Kidney capillary endothelial cell (primary cell): Measurements from ENCODE around the gene PHLDB1.
A peak's percentile ranks its signal among the peaks of the same experiment; 100 is the strongest.
"Not testable (repeated sequence)": the region's sequence is repeated elsewhere in the genome, so short reads cannot be mapped to it uniquely, and the experiment has no call there.

Experiments used
- DNase-seq: peaks from one replicate; pipeline ENCODE4 v3.0.0-alpha.2; 2018; ENCODE audit warnings: low spot score

Gene PHLDB1

DNA sequence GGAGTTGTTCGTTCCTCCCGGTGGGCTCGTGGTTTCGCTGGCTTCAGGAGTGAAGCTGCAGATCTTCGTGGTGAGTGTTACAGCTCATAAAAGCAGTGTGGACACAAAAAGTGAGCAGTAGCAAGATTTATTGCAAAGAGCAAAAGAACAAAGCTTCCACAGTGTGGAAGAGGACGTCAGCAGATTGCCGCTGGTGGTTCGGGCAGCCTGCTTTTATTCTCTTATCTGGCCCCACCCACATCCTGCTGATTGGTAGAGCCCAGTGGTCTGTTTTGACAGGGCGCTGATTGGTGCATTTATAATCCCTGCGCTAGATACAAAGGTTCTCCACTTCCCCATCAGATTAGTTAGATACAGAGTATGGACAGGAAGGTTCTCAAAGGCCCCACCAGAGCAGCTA lies 80.9 kb downstream of the PHLDB1 start:
- DNase-seq: not testable (repeated sequence)

GRCh38 chr11:118688851-118689502 lies 81.6 kb downstream of the PHLDB1 start:
- DNase-seq: no peak

- DNase-seq: no peak
Measured at GRCh38 chr11:118689503-118689851, 82.1 kb downstream of the PHLDB1 start.

DNA sequence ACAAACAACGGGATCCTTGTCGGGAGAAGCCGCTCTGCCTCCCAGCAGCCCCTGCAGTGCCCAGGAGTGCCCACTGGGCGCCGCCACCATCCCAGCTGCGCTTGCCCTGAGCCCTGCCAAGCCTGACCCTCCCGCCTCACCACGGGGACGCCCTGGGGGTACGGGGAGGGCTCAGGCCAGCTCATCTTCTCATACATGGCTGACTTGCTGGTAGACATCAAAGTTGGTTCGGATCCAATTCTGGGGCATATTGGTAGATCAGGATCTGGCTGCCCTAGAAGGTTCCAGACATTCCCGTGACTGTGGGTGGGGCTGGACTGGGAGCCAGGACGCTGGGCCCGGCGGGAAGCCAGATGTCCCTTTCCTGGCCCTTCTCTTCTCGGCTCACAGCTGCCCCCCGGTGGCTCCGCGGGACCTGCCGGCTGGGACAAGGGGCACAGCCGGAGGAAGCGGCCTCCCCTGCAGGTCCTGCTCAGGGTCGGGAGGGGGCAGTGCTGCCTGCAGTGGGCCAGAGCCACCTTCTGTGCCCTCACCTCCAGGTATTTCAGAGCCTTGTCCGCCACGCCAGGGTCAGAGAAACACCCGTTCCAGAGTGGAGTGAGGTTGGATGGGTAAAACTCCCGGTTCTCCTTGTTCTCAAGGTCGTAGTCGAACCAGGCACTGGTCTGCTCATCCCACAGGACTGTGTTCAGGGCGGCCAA lies 82.6 kb downstream of the PHLDB1 start:
- DNase-seq: peak; percentile 85

DNA sequence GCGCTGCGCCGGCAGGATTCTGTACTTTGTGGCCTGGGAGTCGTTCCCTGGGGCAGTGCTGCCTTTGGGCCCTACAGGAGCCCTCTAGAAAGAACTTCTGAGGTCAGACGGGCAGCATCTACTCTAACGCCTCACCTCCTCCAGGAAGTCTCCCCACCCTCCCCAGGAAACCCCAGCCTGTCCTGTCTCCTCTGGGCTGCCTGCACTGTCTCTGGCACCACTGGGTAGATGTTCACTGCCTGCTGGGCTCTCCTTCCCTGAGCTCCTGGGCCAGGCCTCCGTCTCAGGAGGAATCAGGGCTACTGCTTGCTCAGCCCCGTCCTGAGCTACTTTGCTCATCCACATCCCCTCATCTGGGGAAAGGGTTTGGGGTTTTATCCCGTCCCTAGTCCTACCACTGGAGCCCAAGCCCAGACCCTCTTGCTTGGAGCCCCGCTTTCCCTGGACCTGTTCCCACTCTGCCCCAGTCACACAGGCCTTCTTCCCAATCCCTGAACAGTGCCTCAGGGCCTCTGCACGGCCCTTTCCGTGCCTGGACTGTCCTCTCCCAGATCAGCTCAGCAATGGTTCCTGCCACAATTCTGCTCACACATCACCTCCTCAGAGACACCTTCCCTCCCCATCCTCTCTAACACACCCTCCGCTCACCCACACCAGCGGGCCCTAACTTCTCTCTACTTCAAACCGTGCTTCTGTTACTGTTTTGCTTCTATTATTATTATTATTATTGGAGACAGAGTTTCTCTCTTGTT lies 83.3 kb downstream of the PHLDB1 start:
- DNase-seq: no peak

GRCh38 chr11:118691926-118692830 lies 84.8 kb downstream of the PHLDB1 start:
- DNase-seq: peak; percentile 9

- DNase-seq: no peak
Measured at GRCh38 chr11:118694185-118694584, 86.8 kb downstream of the PHLDB1 start.

- no peak for DNase-seq
Measured at GRCh38 chr11:118694771-118695170, 87.4 kb downstream of the PHLDB1 start.

- no peak for DNase-seq
Measured at GRCh38 chr11:118696673-118697226, 89.3 kb downstream of the PHLDB1 start.

- no peak for DNase-seq
Measured at GRCh38 chr11:118697346-118697745, 89.9 kb downstream of the PHLDB1 start.

DNA sequence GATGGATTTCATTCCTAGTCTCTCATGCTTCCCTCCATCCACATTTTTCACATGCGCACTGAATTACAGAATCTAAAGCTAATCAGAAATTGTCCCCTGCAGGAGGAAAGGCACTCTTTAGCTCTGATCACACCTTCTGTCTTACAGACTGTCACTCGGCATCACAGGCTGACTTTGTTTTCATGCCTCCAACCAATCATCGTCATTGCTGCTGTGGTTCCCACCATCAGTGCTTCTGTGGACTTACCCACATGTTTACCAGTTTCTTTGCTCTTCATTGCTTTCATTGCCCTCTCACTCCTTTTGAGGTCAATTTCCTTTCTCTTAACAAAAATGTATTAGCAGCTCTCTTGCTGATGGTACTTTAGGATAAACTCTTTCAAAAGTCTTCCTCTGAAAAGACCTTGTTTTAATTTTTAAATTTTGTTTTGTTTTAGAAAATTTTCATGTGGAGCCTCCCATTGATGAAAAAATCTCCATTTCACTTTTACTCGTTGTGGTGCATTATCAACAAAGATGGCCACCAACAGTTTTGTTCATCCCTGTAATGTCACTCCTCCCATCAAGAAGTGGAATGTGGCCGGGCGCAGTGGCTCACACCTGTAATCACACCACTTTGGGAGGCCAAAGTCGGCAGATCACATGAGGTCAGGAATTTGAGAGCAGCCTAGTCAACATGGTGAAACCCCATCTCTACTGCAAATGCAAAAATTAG lies 92.2 kb downstream of the PHLDB1 start:
- DNase-seq: no peak

GRCh38 chr11:118703563-118704106 lies 96.2 kb downstream of the PHLDB1 start:
- no peak for DNase-seq

- no peak for DNase-seq
Measured at GRCh38 chr11:118705111-118705741, 97.8 kb downstream of the PHLDB1 start.

- DNase-seq: no peak
Measured at GRCh38 chr11:118705791-118706545, 98.6 kb downstream of the PHLDB1 start.

DNA sequence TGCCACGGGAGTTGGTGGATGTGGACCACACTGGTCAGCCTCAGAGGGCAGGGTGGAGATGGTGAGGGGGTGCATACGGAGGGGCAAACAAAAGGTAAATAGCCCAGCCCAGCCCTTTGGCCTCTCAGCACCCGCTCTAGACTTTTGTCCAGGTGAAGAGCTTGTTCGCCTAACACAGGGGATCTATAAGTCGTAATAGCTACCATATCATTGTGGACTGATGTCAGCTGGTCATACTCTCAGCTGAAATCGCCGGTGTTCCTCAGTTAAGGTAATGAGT lies 99.1 kb downstream of the PHLDB1 start:
- no peak for DNase-seq
